ENCODE measurements around the gene KLHL17.

GRCh38 chr1:981955-982558 lies 21.7 kb downstream of the KLHL17 start, which contains the start of gene PERM1:
- TF ChIP-seq BACH1 (IDR thresholded peaks at IDR 0.05; ENCODE audit: borderline replicate concordance): no peak
- no peak for TF ChIP-seq BCLAF1 (IDR thresholded peaks at IDR 0.05)
- TF ChIP-seq MAX (IDR thresholded peaks at IDR 0.05; ENCODE audit: low read depth, low read length): no peak
- TF ChIP-seq CTCF (IDR thresholded peaks at IDR 0.05 in 2 of 3, conservative IDR thresholded peaks at IDR 0.05 in 1 of 3; ENCODE audit: control insufficient read depth in 2 of 3, extremely low read depth in 1 of 3, insufficient read depth in 1 of 3, low read depth in 3 of 3, low read length in 3 of 3): no peak
- no peak for TF ChIP-seq POLR2A (IDR thresholded peaks at IDR 0.05; ENCODE audit: low read depth, low read length)
- no peak for TF ChIP-seq HDGF (IDR thresholded peaks at IDR 0.05)
- TF ChIP-seq USF2 (IDR thresholded peaks at IDR 0.05; ENCODE audit: borderline replicate concordance, low read depth, low read length): no peak
- TF ChIP-seq POLR2AphosphoS5 (IDR thresholded peaks at IDR 0.05; ENCODE audit: low read length): no peak
